ENCODE measurements around the gene GNA15.

Gene GNA15

GRCh38 chr19:3183721-3184641, 48.1 kb downstream of the GNA15 start:
- Mint-ChIP-seq H3K27me3 (ENCODE audit: low read depth, poor library complexity) (peaks cover 10% of the 10 kb centered on the region), H3K36me3 (ENCODE audit: low read depth) (no peaks in the 10 kb centered on the region), H3K27ac (no peak overlapping the region), H3K4me3 (peak overlapping the region; percentile 99), H3K9me3 (no peaks in the 10 kb centered on the region), H3K4me1 (peaks cover 25% of the 10 kb centered on the region)
- no peak for DNase-seq
- TF ChIP-seq CTCF (IDR thresholded peaks at IDR 0.05), result no peak

GRCh38 chr19:3184847-3185460, 49.1 kb downstream of the GNA15 start:
- DNase-seq, result peak; percentile 65
- Mint-ChIP-seq H3K27ac (peak overlapping the region; percentile 98), H3K27me3 (ENCODE audit: low read depth, poor library complexity) (peaks cover 10% of the 10 kb centered on the region), H3K4me1 (peaks cover 25% of the 10 kb centered on the region), H3K9me3 (no peaks in the 10 kb centered on the region), H3K36me3 (ENCODE audit: low read depth) (no peaks in the 10 kb centered on the region), H3K4me3 (peak overlapping the region; percentile 99)
- no peak for TF ChIP-seq CTCF (IDR thresholded peaks at IDR 0.05)

GRCh38 chr19:3185461-3186159, 49.8 kb downstream of the GNA15 start, which contains the start of gene NCLN:
Gene NCLN, plus strand, starts transcription at chr19:3185930. Its CDS starts 101 bp downstream, at chr19:3186031.
- TF ChIP-seq CTCF (IDR thresholded peaks at IDR 0.05), result no peak
- Mint-ChIP-seq H3K4me1 (peaks cover 21% of the 10 kb centered on the region), H3K4me3 (peak within 1 kb of the TSS; percentile 99), H3K27me3 (ENCODE audit: low read depth, poor library complexity) (peaks cover 5% of the 10 kb centered on the region), H3K9me3 (no peaks in the 10 kb centered on the region), H3K27ac (peak within 1 kb of the TSS; percentile 98), H3K36me3 (ENCODE audit: low read depth) (no peaks in the 10 kb centered on the region)
- peak; percentile 94 for DNase-seq

- H3K4me1 Mint-ChIP-seq, result peaks cover 21% of the 10 kb centered on the region
- peak overlapping the region; percentile 94 for H3K4me3 Mint-ChIP-seq
- peak overlapping the region; percentile 69 for H3K27ac Mint-ChIP-seq
- H3K36me3 Mint-ChIP-seq (ENCODE audit: low read depth), result no peaks in the 10 kb centered on the region
- H3K27me3 Mint-ChIP-seq (ENCODE audit: low read depth, poor library complexity), result peaks cover 5% of the 10 kb centered on the region
- DNase-seq, result peak; percentile 44
- no peak for TF ChIP-seq CTCF (IDR thresholded peaks at IDR 0.05)
- H3K9me3 Mint-ChIP-seq, result no peaks in the 10 kb centered on the region
Observed at GRCh38 chr19:3186160-3186688, 50.4 kb downstream of the GNA15 start.

- no peak for DNase-seq
- Mint-ChIP-seq H3K4me3 (peak overlapping the region; percentile 94), H3K36me3 (ENCODE audit: low read depth) (no peaks in the 10 kb centered on the region), H3K4me1 (peaks cover 21% of the 10 kb centered on the region), H3K27ac (peak overlapping the region; percentile 69), H3K27me3 (ENCODE audit: low read depth, poor library complexity) (peaks cover 5% of the 10 kb centered on the region), H3K9me3 (no peaks in the 10 kb centered on the region)
- no peak for TF ChIP-seq CTCF (IDR thresholded peaks at IDR 0.05)
Observed at GRCh38 chr19:3186891-3187661, 51.2 kb downstream of the GNA15 start.

Data from nephron progenitor cell (in vitro differentiated cells).